HL-60 (cell line): ENCODE data around the gene ANGPTL1.

ENCODE experiments used
- GABPA ChIP-seq: IDR thresholded peaks from 2 replicates; pipeline ENCODE4 v1.6.1; 2012; ENCODE audit warnings: low read depth
- SPI1 ChIP-seq: IDR thresholded peaks from 2 replicates; pipeline ENCODE4 v1.6.1; 2012; ENCODE audit warnings: low read depth, mild to moderate bottlenecking, borderline replicate concordance
- TF ChIP-seq, protein P1 (sequence below): IDR thresholded peaks from one replicate; pipeline ENCODE4 v1.5.1; 2011; ENCODE audit warnings: low read length, control low read depth, inconsistent platforms; ENCODE audit not compliant: insufficient read depth
- TF ChIP-seq, protein P2 (sequence below): IDR thresholded peaks from 2 replicates; pipeline ENCODE4 v1.6.1; 2012; ENCODE audit warnings: low read depth; ENCODE audit not compliant: insufficient replicate concordance

DNA sequence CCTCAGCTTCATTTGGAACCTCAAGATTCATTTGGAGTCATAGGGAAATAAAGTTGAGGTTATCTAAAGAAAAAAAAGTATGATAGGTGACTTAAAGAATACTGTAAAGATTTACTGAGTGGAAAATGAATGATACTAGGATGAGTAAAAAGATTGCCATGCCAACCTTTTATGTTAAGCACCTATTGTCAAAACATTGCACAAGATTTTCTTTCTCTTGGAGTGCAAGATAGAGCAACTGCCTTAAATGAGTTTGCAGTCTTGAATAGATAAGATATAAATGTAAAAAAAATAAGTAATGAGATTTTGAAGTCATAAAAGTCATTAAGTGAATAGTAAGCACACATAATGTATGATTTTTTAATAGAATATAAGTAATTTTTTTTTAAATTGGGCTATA, 5.1 kb upstream of the ANGPTL1 start:
- TF ChIP-seq, protein P1, sequence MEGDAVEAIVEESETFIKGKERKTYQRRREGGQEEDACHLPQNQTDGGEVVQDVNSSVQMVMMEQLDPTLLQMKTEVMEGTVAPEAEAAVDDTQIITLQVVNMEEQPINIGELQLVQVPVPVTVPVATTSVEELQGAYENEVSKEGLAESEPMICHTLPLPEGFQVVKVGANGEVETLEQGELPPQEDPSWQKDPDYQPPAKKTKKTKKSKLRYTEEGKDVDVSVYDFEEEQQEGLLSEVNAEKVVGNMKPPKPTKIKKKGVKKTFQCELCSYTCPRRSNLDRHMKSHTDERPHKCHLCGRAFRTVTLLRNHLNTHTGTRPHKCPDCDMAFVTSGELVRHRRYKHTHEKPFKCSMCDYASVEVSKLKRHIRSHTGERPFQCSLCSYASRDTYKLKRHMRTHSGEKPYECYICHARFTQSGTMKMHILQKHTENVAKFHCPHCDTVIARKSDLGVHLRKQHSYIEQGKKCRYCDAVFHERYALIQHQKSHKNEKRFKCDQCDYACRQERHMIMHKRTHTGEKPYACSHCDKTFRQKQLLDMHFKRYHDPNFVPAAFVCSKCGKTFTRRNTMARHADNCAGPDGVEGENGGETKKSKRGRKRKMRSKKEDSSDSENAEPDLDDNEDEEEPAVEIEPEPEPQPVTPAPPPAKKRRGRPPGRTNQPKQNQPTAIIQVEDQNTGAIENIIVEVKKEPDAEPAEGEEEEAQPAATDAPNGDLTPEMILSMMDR, result no peak
- TF ChIP-seq, protein P2, sequence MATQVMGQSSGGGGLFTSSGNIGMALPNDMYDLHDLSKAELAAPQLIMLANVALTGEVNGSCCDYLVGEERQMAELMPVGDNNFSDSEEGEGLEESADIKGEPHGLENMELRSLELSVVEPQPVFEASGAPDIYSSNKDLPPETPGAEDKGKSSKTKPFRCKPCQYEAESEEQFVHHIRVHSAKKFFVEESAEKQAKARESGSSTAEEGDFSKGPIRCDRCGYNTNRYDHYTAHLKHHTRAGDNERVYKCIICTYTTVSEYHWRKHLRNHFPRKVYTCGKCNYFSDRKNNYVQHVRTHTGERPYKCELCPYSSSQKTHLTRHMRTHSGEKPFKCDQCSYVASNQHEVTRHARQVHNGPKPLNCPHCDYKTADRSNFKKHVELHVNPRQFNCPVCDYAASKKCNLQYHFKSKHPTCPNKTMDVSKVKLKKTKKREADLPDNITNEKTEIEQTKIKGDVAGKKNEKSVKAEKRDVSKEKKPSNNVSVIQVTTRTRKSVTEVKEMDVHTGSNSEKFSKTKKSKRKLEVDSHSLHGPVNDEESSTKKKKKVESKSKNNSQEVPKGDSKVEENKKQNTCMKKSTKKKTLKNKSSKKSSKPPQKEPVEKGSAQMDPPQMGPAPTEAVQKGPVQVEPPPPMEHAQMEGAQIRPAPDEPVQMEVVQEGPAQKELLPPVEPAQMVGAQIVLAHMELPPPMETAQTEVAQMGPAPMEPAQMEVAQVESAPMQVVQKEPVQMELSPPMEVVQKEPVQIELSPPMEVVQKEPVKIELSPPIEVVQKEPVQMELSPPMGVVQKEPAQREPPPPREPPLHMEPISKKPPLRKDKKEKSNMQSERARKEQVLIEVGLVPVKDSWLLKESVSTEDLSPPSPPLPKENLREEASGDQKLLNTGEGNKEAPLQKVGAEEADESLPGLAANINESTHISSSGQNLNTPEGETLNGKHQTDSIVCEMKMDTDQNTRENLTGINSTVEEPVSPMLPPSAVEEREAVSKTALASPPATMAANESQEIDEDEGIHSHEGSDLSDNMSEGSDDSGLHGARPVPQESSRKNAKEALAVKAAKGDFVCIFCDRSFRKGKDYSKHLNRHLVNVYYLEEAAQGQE, result no peak
- TF ChIP-seq SPI1, result no peak
- no peak for TF ChIP-seq GABPA
